ENCODE results near the gene MAP2K4. TPM values are rescaled to one million over a fixed set of nuclear protein-coding genes. Genes with fewer than 3 reads are reported as not detected.
"Not testable (repeated sequence)": the region's sequence is repeated elsewhere in the genome, so short reads cannot be mapped to it uniquely, and the experiment has no call there.

Gene MAP2K4
- 10 to 100 TPM; 37.7 to 43.8 (median 40.1) TPM for polyA plus RNA-seq (ENCODE audit: insufficient read length in 4 of 4)

- DNase-seq (ENCODE audit: low read depth in 4 of 4, low spot score in 2 of 4) = peak; percentile 53 to 83 (median 72)
These were observed at the start of gene MAP2K4 for GRCh38 chr17:12020642-12021622. Gene MAP2K4 (plus strand): TSS chr17:12020877. CDS start chr17:12020887, 10 bp downstream.

GRCh38 chr17:11972741-11973140 lies 47.9 kb upstream of the MAP2K4 start:
- not testable (repeated sequence) for DNase-seq (ENCODE audit: low read depth in 4 of 4, low spot score in 2 of 4)

GRCh38 chr17:11979795-11980194 lies 40.9 kb upstream of the MAP2K4 start:
- no peak for DNase-seq (ENCODE audit: low read depth in 4 of 4, low spot score in 2 of 4)

- no peak for DNase-seq (ENCODE audit: low read depth in 4 of 4, low spot score in 2 of 4)
These were observed 39.9 kb upstream of the MAP2K4 start for GRCh38 chr17:11980813-11981212.

GRCh38 chr17:11981862-11982261 lies 38.8 kb upstream of the MAP2K4 start:
- DNase-seq (ENCODE audit: low read depth in 4 of 4, low spot score in 2 of 4) = no peak

- DNase-seq (ENCODE audit: low read depth in 4 of 4, low spot score in 2 of 4) = no peak
These were observed 34.3 kb upstream of the MAP2K4 start for GRCh38 chr17:11986179-11986941.

GRCh38 chr17:11986942-11987329 lies 33.7 kb upstream of the MAP2K4 start:
- peak in 3 of 4 donors; percentile 9 to 31 (median 16) for DNase-seq (ENCODE audit: low read depth in 4 of 4, low spot score in 2 of 4)

GRCh38 chr17:11990363-11990983 lies 30.2 kb upstream of the MAP2K4 start:
- no peak for DNase-seq (ENCODE audit: low read depth in 4 of 4, low spot score in 2 of 4)

- no peak for DNase-seq (ENCODE audit: low read depth in 4 of 4, low spot score in 2 of 4)
These were observed 29.2 kb upstream of the MAP2K4 start for GRCh38 chr17:11991461-11991860.

GRCh38 chr17:11996722-11997146 lies 23.9 kb upstream of the MAP2K4 start:
- DNase-seq (ENCODE audit: low read depth in 4 of 4, low spot score in 2 of 4) = peak in 1 of 4 donors; percentile 24

GRCh38 chr17:11997147-11997971 lies 23.3 kb upstream of the MAP2K4 start, which contains the start of gene ZNF18:
Gene ZNF18 (minus strand): TSS chr17:11997475. CDS start chr17:11992829, 4,646 bp downstream.
- peak; percentile 77 to 88 (median 83) for DNase-seq (ENCODE audit: low read depth in 4 of 4, low spot score in 2 of 4)

GRCh38 chr17:11997972-11998233 lies 22.8 kb upstream of the MAP2K4 start:
- DNase-seq (ENCODE audit: low read depth in 4 of 4, low spot score in 2 of 4) = no peak

GRCh38 chr17:11999696-12000095 lies 21.0 kb upstream of the MAP2K4 start:
- DNase-seq (ENCODE audit: low read depth in 4 of 4, low spot score in 2 of 4) = no peak

GRCh38 chr17:12007466-12007865 lies 13.2 kb upstream of the MAP2K4 start:
- no peak for DNase-seq (ENCODE audit: low read depth in 4 of 4, low spot score in 2 of 4)

GRCh38 chr17:12021623-12022140 lies 1.0 kb downstream of the MAP2K4 start:
- peak in 2 of 4 donors; percentile 2 to 3 for DNase-seq (ENCODE audit: low read depth in 4 of 4, low spot score in 2 of 4)

GRCh38 chr17:12022310-12022709 lies 1.6 kb downstream of the MAP2K4 start:
- DNase-seq (ENCODE audit: low read depth in 4 of 4, low spot score in 2 of 4) = no peak

- no peak for DNase-seq (ENCODE audit: low read depth in 4 of 4, low spot score in 2 of 4)
These were observed 3.6 kb downstream of the MAP2K4 start for GRCh38 chr17:12024327-12024726.

- no peak for DNase-seq (ENCODE audit: low read depth in 4 of 4, low spot score in 2 of 4)
These were observed 7.0 kb downstream of the MAP2K4 start for GRCh38 chr17:12027658-12028057.

GRCh38 chr17:12028611-12029010 lies 7.9 kb downstream of the MAP2K4 start:
- no peak for DNase-seq (ENCODE audit: low read depth in 4 of 4, low spot score in 2 of 4)

GRCh38 chr17:12034538-12034937 lies 13.9 kb downstream of the MAP2K4 start:
- no peak for DNase-seq (ENCODE audit: low read depth in 4 of 4, low spot score in 2 of 4)

Data from left renal cortex interstitium (tissue), 4 donors.